Activated CD8-positive, alpha-beta T cell treated with anti-CD3 and anti-CD28 coated beads for 36 hours (primary cell): ENCODE results near the gene LAMC1. TPM values are rescaled to one million over a fixed set of nuclear protein-coding genes. Genes with fewer than 3 reads are reported as not detected.

Experiments used
- ATAC-seq: fragments of 200-7000 bp; cut with Tn5 transposase; one replicate; pipeline ENCODE4 v1.10.0; 2021; ENCODE audit warnings: mild to moderate bottlenecking, moderate library complexity
- CTCF ChIA-PET: fragments of 350-600 bp; sonication (Branson Sonifier 250); formaldehyde crosslinking; loops from one replicate; lab custom pipeline; 2021; ENCODE audit warnings: antibody characterized with exemption; lab: Charles Lee
- POLR2A ChIA-PET: fragments of 350-600 bp; sonication (Branson Sonifier 250); formaldehyde crosslinking; loops from one replicate; lab custom pipeline; 2021; ENCODE audit warnings: antibody characterized with exemption; lab: Charles Lee
- DNase-seq: peaks from one replicate; pipeline ENCODE4 v3.0.0-alpha.2; 2020
- H3K27ac Mint-ChIP-seq: one replicate; pipeline ENCODE4 v1.8.0; 2021; ENCODE audit warnings: mild to moderate bottlenecking, mixed read lengths
- H3K27me3 Mint-ChIP-seq: one replicate; pipeline ENCODE4 v1.8.0; 2021; ENCODE audit warnings: mixed read lengths
- H3K36me3 Mint-ChIP-seq: one replicate; pipeline ENCODE4 v1.8.0; 2021; ENCODE audit warnings: low read depth, mixed read lengths
- H3K4me1 Mint-ChIP-seq: one replicate; pipeline ENCODE4 v1.8.0; 2021; ENCODE audit warnings: low read depth, mixed read lengths
- H3K4me3 Mint-ChIP-seq: one replicate; pipeline ENCODE4 v1.8.0; 2021; ENCODE audit warnings: mild to moderate bottlenecking, moderate library complexity, mixed read lengths
- H3K9me3 Mint-ChIP-seq: one replicate; pipeline ENCODE4 v1.8.0; 2021; ENCODE audit warnings: mixed read lengths
- CTCF ChIP-seq: fragments of 200-600 bp; IDR thresholded peaks from one replicate; pipeline ENCODE4 v1.8.0; 2022; ENCODE audit warnings: antibody characterized with exemption, mild to moderate bottlenecking
- intact Hi-C: fragments of 100-400 bp; cut with micrococcal nuclease; formaldehyde crosslinking; loops from one replicate; pipeline ENCODE4 v1.10.0; 2022
- total RNA-seq, 2 experiments: library from RNA; stranded (reverse); gene quantifications; one replicate each; pipeline ENCODE4 v1.2.3, GENCODE V29; 2021

The LAMC1 gene
- total RNA-seq, 2 experiments from 2014 or later, result 0.22 to 0.23 TPM

GRCh38 chr1:183034682-183035081 is 11.5 kb downstream of the LAMC1 start:
- Mint-ChIP-seq H3K36me3 (no peaks in the 10 kb centered on the region), H3K9me3 (no peaks in the 10 kb centered on the region), H3K27ac (no peak overlapping the region), H3K4me3 (no peak overlapping the region), H3K27me3 (peaks cover 48% of the 10 kb centered on the region), H3K4me1 (peaks cover 11% of the 10 kb centered on the region)
- intact Hi-C loops, result no loop called here
- ChIA-PET POLR2A (interaction anchor here (0.5 to 0.6 kb wide), 3 partner anchors 18 to 1658 kb away, joined by 3 to 4 read pairs (median 3); no protein-coding TSS in a partner anchor), CTCF (no interaction called here)
- no peak for ATAC-seq
- TF ChIP-seq CTCF, result no peak
- DNase-seq, result no peak

GRCh38 chr1:183038333-183038866 is 15.2 kb downstream of the LAMC1 start:
- H3K36me3 Mint-ChIP-seq, result no peaks in the 10 kb centered on the region
- POLR2A ChIA-PET, result no interaction called here
- peaks cover 7% of the 10 kb centered on the region for H3K4me1 Mint-ChIP-seq
- DNase-seq (no peak), ATAC-seq (no peak)
- CTCF ChIA-PET, result no interaction called here
- peaks cover 59% of the 10 kb centered on the region for H3K27me3 Mint-ChIP-seq
- intact Hi-C loops, result no loop called here
- H3K27ac Mint-ChIP-seq, result no peak overlapping the region
- TF ChIP-seq CTCF, result no peak
- no peaks in the 10 kb centered on the region for H3K9me3 Mint-ChIP-seq
- no peak overlapping the region for H3K4me3 Mint-ChIP-seq

GRCh38 chr1:183038913-183039312 is 15.7 kb downstream of the LAMC1 start:
- DNase-seq (no peak), ATAC-seq (no peak)
- ChIA-PET CTCF (no interaction called here), POLR2A (no interaction called here)
- Mint-ChIP-seq H3K9me3 (no peaks in the 10 kb centered on the region), H3K4me3 (no peak overlapping the region), H3K4me1 (peaks cover 1% of the 10 kb centered on the region), H3K27ac (no peak overlapping the region), H3K27me3 (peaks cover 59% of the 10 kb centered on the region), H3K36me3 (no peaks in the 10 kb centered on the region)
- TF ChIP-seq CTCF, result no peak
- intact Hi-C loops, result no loop called here

- intact Hi-C loops, result no loop called here
- Mint-ChIP-seq H3K4me3 (no peak overlapping the region), H3K27me3 (peaks cover 58% of the 10 kb centered on the region), H3K36me3 (no peaks in the 10 kb centered on the region), H3K9me3 (no peaks in the 10 kb centered on the region), H3K4me1 (no peaks in the 10 kb centered on the region), H3K27ac (no peak overlapping the region)
- ATAC-seq, result no peak
- ChIA-PET CTCF (no interaction called here), POLR2A (no interaction called here)
- DNase-seq, result no peak
- TF ChIP-seq CTCF, result no peak
Observed at GRCh38 chr1:183039330-183039729, 16.1 kb downstream of the LAMC1 start.

- Mint-ChIP-seq H3K36me3 (no peaks in the 10 kb centered on the region), H3K27me3 (peaks cover 53% of the 10 kb centered on the region), H3K4me1 (no peaks in the 10 kb centered on the region), H3K27ac (no peak overlapping the region), H3K4me3 (no peak overlapping the region), H3K9me3 (no peaks in the 10 kb centered on the region)
- intact Hi-C loops, result no loop called here
- POLR2A ChIA-PET, result no interaction called here
- ATAC-seq (no peak), DNase-seq (no peak)
- no peak for TF ChIP-seq CTCF
- CTCF ChIA-PET, result no interaction called here
Observed at GRCh38 chr1:183039985-183040447, 16.8 kb downstream of the LAMC1 start.
